Ureter (tissue), 1 donor: ENCODE data around the gene SHROOM3. TPM values are rescaled to one million over a fixed set of nuclear protein-coding genes. Genes with fewer than 3 reads are reported as not detected.

Experiments used
- DNase-seq: peaks from one replicate; pipeline ENCODE4 v3.0.0-alpha.2; 2020; ENCODE audit warnings: low spot score
- total RNA-seq: library from RNA; stranded (reverse); gene quantifications from one replicate; pipeline ENCODE4 v1.2.4, GENCODE V29; 2023
- donor health status: DM: yes; HTN: yes; CAD: no.

The SHROOM3 gene
- total RNA-seq, 1 donor from 2014 or later = 35.5 TPM

DNA sequence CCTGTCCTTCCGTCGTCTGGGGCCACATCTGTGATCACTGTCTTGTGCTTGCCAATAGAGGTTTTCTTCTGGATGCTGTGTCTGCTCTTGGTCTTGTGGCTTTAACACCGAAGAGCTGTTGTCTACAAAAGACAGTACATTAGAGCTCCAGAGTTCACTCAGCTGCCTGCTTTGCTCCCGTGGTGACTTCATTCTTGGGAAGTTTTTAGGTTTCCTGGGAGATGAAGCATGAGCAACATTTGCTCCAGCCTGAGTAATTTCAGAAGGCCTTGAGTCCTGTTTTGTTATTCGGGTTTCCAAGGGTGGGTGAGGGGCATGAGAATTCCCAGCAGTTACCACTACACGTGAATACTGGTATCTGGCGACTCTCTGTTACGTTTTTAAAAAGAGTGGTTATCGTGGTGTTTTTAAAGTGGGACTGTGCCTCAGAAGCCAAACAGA lies 189.2 kb downstream of the SHROOM3 start:
- DNase-seq = no peak

DNA sequence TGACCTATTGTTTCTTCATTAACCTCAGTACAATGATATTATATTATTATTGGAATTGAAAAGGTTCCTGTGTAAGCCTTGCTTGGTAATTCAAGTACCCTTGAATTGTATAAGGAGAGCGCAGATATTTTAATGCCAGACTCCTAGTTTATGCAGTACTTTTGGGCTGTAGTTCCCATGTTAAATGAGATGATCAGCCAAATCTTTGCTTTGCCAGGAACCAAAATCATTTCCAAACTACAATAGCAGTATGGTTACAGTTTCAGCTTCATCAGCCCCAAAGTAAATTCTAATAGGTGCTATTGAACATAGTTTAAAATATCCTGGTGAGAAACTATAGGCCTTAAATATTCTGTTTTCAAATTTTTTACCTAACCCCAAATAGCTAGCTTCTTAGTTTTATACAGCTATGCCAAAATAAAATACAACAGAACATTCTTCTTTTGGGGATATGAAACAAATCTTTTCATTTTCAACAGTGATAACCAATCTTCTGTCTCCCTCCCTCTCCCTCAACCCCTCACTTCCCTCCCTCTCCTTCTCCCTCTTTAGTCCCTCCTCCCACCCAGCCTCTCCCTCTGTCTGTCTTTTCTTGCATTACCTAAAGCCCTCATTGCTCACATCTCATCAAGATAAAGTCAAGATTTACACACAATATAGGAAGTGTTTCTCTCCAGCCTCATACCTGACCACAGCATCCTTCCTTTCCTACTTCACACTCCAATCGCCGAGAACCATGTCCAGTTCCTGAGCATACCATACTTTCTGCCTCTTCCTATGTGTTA lies 190.1 kb downstream of the SHROOM3 start:
- no peak for DNase-seq

DNA sequence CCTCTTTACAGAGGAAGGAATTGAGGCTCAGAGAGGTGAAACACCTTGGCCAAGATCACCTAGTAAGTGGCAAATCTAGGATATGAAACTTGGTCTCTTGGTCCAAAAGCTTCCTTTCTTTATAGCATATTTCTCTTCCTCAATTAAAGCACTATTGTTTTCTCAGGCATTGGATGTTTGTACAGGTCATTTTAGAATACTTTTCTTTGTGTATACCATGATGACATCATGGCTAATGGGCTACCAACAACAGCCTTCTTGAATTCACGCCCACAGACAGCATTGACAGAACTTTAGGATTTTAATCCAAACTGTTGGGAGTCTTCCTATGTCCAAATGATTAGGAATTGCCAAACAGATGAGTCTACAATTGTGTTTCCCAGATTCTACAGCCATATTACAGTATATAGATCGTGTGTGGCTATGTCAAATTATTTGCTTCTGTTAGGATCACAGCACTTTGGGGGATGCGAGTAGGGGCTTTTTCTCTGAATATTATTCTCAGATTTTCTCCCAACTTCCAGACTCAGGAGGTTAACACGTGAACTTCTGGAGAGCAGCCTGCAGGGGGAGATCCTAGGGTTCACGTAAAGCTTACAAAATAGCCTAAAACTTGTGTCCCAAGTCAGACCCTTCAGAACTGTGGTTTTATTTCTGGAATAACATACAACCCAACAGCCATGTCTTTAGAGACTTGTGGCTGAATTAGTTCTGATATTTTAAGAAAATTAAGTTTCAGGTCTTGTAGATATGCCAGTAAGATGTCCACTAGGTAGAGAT lies 191.8 kb downstream of the SHROOM3 start:
- no peak for DNase-seq

DNA sequence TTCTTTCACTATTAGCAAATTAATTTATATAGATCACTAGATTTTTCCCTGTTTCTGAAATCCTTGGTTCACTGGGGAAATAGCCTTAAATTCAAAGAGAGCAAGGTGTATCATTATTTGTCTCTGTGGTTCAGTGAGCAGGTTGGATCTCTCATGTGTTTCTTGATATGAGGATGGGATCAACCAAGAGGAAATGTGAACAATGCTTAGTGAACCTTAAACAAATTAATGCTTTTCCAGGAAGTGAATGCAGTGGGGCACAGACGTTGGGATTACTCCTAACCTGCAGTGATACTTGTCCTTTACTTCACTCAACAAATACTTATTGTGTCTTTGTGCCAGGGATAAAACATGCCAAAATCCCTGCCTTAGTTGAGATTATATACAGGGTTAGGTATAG lies 193.2 kb downstream of the SHROOM3 start:
- DNase-seq = no peak

DNA sequence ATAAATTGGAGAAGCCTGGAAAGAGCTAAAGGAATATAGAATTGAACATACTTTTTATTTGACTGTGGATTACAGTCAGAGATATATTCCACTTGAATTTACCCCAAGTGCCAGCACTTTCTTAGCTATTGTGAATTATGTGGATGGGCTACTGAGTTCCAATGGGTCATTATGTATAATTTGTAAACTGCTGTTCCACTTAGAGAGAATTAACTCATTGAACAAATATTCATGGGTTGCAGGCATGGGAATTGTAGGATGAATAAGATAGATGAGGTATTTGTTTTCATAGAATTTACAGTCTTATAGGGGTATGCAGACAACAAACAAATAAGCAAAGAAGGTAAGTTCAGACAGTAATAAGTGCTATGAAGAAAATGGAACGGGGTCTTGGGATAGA lies 195.7 kb downstream of the SHROOM3 start:
- DNase-seq = no peak

DNA sequence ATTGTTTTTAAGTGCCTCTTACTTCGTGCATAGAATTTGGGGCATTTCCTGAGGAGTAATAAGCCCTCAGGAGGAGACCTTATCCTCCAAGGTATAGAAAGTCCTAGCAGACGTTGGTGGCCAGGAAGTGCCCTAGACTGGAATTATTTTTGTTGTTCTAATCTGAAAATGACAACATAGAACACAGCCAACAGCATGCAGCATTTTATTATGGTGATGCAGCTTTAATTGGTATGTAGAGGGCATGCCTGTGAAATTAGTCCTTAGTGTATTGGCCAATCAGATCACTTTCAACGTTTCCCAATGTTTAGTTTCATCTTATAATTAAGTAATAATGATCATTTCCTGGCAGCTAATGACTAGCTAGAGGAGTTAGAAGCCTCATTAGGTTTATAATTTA lies 199.2 kb downstream of the SHROOM3 start:
- no peak for DNase-seq

DNA sequence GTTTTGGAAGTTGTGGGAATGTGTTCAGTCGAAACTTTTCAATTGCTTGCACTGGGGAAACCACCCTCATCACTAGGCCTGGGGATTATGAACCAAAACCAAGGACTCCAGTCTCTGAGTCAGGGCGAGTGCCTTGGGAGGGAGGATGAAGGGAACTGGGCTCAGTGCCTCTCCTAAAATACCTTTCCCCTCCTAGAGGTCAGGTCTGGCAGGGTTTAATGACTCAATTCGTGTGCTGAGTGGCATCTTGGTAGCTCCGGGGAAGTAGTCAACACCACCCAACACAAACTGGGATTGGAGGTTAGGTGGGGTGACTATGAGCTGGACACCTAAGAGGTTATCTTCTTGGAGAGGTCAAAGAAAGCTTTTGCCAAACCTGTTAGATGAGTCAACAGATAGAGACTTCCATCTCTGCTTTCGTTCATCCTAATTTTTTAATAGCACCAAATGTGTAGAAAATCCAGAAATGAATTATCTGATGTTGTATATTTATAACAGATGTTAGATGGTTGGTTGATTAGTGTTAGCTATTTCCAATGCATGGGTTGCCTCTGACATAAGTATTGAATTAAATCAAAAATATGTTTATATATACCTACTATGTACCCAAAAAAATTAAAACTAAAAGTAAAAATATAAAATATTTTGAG lies 202.8 kb downstream of the SHROOM3 start:
- DNase-seq = no peak

DNA sequence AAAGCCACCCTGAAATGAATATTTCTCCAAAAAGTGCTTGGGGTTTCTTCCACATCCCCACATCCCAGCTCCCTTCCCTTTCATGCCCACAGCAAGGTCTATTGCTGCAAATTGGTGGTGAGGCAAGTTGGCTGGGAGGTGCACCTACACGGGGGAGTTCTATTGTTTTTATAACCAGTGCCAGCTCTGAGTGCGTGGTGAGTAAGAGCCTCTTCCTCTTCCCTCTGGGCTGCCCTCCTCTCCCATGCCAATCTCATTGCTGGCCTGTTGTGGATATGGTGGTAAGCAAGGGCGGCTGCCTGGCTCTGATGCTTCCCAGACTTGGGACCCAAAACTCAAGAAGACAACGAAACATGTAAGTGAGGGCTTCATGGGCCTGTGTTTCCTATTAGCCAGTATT lies 204.3 kb downstream of the SHROOM3 start:
- no peak for DNase-seq

DNA sequence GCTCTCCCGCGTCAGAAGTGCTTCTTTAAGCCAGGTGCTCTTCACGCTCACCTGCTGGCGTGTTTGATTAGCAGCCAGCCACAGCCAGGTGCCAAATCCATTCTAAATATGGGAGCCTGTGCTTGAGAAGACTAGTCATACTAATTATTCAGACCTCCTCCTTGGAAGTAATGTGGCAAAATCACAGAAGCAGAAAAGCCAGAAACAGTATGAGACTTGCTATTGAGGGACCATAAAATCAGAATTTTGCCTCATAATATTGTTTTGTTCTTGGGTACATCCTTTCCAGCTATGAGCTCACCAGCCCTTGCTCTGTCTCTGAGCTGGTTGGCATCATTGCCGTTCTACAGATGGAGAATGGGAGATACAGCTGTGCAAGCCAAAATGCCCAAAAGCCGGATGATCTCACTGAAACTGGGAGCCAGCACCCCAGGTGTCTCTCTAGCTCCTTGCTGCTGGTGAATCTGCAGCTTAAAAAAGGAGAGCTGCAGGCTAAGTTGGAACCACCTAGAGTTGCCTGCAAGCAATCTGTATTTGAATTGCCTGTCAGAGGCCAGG lies 205.4 kb downstream of the SHROOM3 start:
- no peak for DNase-seq

DNA sequence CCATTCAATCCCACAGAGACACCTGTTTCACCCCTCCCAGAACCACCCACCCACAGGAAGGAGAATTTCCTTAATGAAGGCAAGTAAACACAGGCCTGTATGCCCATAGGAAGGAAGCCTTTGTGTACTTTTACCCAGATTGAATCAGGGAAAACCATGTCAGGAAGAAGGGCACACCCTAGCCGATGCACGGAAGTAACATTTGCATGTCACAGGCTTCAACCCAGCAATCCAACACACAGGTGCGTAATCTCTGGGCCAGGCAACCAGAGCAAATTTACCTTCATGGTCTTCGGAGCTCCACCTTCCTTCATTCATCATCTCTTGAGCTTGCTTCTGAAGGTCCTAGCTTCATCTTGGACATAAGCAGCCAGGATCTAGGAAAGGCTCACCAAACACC lies 206.3 kb downstream of the SHROOM3 start:
- no peak for DNase-seq

DNA sequence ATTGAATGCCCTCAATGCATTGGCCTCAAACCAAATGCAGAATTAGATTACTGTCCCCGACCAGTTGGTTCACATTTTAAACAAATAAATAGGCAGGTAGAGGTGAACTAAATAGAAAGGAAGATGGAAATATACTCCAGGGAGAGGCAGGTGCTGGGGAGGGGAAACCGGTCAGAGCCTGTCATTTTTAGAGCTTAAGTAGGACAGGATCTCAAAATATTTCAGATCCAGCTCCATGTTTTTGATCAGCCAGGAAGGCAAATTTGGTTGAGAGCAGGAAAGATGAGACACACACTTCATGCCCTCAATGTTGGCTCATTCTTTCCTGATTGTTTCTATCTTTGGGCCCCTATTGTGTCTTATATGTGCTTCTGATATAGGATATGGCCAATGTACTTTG lies 206.7 kb downstream of the SHROOM3 start:
- no peak for DNase-seq

DNA sequence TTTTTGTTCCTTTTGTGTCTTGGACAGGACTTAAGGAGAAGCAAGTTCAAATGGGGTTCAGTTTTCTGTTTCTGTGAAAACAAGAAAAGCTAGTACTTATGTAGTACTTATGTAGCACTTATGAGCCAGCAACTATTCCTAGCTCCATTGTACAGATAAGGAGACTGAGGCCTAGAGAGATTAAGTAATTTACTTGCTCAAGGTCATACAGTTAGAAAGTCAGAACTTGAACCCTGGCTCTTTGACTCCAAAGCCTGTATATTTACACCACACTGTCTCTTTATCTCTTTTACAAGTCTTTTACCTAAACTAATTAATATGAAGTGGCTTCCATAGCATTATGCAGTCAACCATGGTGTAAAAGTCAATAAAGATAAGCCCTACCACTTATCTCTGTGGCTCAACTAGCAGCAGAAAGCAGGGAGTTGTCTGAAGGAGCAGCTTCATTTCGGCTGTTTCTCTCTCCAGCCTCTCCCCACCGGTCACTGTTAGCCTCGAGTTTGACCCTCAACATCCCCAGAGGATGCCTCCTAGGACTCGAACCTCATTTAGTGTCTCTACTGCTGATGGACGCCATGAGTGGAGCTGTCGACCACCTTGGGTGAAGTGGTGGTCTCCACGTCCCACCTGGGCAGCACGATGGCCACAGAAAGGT lies 209.9 kb downstream of the SHROOM3 start:
- no peak for DNase-seq

DNA sequence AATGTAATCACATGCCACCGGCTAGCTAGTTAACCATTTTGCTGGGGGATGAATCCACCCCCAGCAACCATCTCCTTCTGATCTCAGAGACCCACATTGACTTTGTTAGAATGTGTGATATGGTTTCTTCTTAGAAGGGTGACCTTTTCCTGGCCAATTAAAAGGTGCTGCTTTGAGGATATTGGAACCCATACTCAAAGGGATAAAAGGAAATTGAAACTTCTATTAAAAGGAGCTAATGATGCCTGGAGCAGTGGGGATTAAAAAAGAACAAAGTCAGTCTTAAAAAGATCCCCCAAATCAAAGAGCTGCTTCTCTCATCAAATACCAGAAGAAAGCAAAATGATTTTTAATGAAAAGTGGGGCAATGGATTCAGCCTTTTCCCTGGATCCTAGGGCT lies 214.1 kb downstream of the SHROOM3 start:
- DNase-seq = no peak

DNA sequence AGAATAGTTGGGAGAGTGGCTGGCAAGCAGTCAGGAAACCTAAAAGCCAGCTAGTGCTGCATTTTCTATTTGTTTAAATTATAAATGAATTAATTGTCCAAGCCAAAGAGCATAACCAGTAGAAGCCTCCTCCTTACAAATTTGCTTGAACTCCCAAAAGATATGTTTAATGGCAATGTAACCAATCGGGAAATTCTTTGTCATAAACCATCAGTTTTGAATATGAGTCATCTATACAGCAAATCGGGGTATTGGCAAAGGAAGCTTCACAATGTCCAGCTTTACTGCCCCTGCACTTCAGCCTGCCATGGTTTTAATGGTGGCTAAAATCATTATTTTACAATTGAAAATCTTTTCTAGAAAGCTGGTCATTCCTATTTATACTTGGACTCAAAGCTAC lies 216.6 kb downstream of the SHROOM3 start:
- DNase-seq = no peak

DNA sequence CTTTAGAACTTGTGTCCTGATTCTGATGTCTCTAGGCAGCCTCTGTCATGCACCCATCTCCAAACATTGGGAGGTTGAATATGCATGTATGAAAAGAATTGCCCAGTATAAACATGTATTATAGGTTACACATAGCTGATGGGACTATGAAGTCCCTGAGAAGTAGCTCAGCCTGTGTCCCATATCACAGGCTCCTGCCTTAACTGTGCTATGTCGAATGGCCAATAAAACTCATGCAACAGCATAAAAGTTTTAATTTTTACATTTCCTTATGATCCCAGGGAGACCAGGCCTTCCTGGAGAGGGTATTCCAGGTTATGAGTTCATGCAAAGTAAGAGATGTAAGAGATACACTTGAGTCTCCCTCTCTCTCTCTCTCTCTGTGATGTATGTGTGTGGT lies 217.4 kb downstream of the SHROOM3 start:
- no peak for DNase-seq

DNA sequence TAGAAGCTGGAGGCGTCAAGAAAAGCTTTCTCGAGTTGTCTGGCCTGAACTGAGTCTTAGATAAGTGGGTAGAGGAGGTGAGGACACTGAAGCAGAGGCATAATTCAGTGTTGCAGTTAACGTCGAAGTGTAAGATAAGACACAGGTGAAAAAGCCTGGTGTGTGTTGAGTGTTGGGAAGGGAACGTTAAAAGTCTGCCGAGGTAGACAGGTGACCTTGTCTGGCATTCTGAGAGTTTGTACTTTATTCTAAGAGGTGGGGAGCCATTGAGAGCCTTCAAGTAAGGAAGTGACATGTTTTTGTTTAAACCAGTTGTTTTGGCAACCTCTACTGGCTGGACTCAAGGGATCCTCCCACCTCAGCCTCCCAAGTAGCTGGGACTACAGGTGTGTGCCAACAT lies 219.1 kb downstream of the SHROOM3 start:
- DNase-seq = no peak

DNA sequence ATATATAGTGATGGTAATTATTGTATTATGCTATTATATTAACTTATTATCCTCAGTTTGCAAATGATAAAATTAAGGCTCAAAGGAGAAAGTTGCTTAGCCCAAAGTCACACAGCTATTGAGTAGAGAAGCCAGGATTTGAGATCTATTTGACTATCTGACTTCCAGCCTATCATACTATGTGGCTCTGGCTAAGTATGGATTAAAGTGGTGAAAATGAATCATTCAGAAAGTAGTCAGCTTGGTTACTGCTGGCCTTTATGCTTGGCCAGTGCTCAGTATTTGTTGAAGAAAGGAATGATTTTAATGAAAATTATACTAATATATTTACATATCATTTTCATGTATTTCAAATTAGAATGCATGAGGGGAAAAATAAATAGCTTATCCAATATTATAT lies 219.8 kb downstream of the SHROOM3 start:
- DNase-seq = no peak

DNA sequence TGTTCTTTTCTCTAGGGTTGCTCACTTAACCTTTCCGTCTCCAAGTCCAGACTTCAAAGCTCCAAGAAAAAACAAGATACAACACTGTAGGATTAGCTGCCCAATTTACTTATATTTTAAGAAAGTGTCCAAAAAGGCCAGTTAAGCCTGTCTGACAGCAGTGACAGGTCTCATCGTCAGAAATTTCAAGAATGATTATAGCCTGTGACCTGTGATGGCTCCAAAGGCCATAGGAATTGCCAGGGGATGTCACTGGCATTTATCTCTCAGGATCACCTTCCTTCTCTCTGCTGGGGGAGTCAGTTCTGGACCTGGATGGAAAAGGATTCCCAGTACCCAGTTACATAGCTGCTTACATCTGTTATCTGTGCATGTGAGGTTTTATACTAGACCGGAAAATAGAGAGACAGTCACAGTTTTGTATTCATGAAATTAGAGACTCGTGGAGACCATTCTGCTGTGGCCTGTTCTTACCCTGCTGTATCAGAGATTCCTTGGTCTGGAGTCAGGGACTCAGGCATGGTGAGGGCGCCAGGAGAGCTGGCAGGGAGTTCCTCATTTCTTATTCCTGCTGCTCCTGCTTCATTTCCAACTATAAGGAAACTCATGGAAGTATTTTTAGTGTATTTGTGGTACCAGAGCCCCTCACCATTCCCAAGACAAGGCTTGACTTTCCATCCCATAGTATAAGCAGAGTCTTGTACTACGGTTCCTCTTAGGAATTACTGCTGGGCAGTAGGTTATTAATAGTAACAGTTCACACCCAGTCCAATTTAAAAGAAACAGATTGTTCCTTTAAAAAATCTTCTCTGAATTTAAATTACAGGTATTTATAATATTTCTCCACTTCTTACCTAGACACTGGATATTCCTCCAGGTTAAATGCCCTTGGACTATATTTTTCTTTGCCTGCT lies 220.8 kb downstream of the SHROOM3 start:
- no peak for DNase-seq

DNA sequence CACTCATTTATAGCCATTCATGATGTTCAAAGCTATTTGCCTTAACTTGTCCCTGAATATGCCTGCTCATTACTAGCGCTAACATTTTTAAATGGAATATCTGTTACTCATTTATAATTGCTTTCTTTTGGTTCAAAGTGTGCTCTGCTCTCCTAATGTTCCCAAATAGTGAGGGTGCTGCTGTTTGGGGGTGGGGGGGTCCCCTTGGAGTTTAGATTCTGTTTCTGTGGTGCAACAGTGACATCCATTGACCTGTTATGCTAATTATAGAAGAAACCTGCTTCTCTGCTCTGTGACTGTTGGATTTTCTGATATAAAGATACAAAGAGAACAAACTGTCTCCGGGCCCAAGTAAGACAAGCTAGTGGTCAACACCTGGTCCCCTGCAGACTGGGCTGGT lies 222.4 kb downstream of the SHROOM3 start:
- DNase-seq = no peak

DNA sequence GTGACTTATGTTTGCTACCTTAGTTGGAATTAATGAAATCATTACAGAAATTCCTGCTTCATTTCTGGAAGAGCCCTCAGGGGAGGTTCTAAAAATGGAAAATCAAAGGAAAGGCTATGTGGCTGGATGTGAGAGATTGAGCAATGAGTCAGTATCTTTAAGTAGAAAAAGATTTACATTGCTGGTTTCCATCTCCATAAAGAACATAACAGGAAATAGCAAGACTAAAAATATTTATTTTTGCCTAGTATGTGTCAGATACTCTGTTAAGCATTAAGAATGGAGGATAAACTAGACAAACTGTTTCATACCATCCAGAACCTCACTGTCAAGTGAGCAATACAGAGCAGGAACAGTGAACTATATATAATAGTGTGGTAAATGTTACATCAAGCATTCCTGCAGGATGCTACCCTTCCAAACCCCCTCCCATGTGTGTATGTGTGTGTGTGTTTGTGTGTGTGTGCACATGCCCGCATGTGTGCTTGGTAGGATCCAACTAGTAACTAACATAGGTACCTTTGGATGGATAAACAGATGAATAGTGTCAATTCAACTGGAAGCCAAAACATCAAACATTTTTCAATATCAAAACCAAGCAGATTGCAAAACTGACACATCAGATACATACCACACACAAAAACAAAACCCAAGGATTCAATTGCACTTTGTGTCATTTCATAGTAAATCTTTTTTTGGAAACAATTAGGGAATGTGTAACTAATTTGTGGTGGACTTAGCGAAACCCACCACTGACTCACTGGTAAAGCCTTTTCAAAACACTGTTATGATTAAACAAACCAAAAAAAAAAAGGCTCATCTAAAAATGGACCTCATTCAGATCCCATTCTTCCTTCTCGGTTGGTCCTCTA lies 223.4 kb downstream of the SHROOM3 start:
- DNase-seq = no peak
